ENCODE measurements around the gene FAM24A. TPM values are rescaled to one million over a fixed set of nuclear protein-coding genes. Genes with fewer than 3 reads are reported as not detected.

FAM24A gene
- total RNA-seq, 4 donors from 2014 or later: not detected

- H3K4me3 ChIP-seq (ENCODE audit: low read depth, poor library complexity, severe bottlenecking): no peak overlapping the region
- intact Hi-C loops (cut with DNase I; ENCODE audit: low total_unique reads): no loop called here
- TF ChIP-seq POLR2A (IDR thresholded peaks at IDR 0.05): no peak
- TF ChIP-seq, protein P1, sequence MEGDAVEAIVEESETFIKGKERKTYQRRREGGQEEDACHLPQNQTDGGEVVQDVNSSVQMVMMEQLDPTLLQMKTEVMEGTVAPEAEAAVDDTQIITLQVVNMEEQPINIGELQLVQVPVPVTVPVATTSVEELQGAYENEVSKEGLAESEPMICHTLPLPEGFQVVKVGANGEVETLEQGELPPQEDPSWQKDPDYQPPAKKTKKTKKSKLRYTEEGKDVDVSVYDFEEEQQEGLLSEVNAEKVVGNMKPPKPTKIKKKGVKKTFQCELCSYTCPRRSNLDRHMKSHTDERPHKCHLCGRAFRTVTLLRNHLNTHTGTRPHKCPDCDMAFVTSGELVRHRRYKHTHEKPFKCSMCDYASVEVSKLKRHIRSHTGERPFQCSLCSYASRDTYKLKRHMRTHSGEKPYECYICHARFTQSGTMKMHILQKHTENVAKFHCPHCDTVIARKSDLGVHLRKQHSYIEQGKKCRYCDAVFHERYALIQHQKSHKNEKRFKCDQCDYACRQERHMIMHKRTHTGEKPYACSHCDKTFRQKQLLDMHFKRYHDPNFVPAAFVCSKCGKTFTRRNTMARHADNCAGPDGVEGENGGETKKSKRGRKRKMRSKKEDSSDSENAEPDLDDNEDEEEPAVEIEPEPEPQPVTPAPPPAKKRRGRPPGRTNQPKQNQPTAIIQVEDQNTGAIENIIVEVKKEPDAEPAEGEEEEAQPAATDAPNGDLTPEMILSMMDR (IDR thresholded peaks at IDR 0.05): no peak
- no peak for DNase-seq (ENCODE audit: low spot score in 2 of 2)
- 51 to 52% methylated on average over 6 of the region's 6 CpGs for WGBS, 2 donors
Measured at GRCh38 chr10:122875843-122876466, 34.5 kb upstream of the FAM24A start.

DNA sequence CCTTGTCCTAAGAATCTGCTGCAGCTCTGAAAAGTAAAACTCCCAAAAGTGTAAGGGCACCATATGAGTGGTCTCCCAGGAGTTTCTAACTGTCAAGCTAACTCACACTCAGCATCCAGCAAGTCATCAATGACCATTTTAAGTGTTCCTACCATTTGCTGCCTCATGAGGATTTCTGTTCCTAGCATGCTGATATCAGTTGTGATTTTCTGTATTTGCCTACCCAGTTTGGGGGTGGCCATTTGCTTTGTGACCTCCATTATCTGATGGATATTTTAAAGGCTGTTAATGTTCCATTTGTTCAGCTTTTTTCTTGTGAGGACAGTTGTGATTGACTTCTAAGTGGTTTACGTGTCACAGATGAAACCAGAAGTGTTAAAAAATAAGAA lies 33.9 kb upstream of the FAM24A start:
- intact Hi-C loops (cut with DNase I; ENCODE audit: low total_unique reads): no loop called here

DNA sequence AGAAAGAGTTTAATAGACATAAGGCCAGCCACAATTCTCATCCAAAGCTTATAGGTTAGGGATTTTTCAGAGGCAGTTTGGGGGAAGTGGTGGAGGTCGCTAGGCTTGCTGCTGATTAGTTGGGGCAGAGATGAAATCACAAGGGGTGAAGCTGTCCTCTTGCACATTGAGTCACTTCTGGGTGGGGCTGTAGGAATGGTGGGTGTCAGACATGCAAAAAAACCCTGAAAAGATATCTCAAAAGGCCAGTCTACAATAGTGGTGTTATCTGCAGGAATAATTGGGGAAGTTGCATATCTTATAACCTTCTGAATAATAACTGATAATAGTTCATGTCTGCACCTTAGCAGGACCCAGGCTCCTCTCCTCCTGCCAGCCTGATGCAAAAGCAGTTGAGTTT lies 33.1 kb upstream of the FAM24A start:
- TF ChIP-seq, protein P1 (IDR thresholded peaks at IDR 0.05): no peak
- no peak for TF ChIP-seq POLR2A (IDR thresholded peaks at IDR 0.05)
- 70 to 77% methylated on average over 1 of the region's 1 CpG for WGBS, 2 donors
- no peak for DNase-seq (ENCODE audit: low spot score in 2 of 2)
- intact Hi-C loops (cut with DNase I; ENCODE audit: low total_unique reads): no loop called here
- H3K4me3 ChIP-seq (ENCODE audit: low read depth, poor library complexity, severe bottlenecking): no peak overlapping the region

More for the DNA sequence above, 33.9 kb upstream of the FAM24A start:
- DNase-seq (ENCODE audit: low spot score in 2 of 2): no peak
- 93 to 96% methylated on average over 1 of the region's 1 CpG for WGBS, 2 donors
- TF ChIP-seq POLR2A (IDR thresholded peaks at IDR 0.05): no peak
- TF ChIP-seq, protein P1 (IDR thresholded peaks at IDR 0.05): no peak
- H3K4me3 ChIP-seq (ENCODE audit: low read depth, poor library complexity, severe bottlenecking): no peak overlapping the region

GRCh38 chr10:122878799-122879338 lies 31.5 kb upstream of the FAM24A start:
- intact Hi-C loops (cut with DNase I; ENCODE audit: low total_unique reads): no loop called here
- peak overlapping the region; percentile 55 for H3K4me3 ChIP-seq (ENCODE audit: low read depth, poor library complexity, severe bottlenecking)
- TF ChIP-seq, protein P1 (IDR thresholded peaks at IDR 0.05): no peak
- no peak for TF ChIP-seq POLR2A (IDR thresholded peaks at IDR 0.05)
- 34 to 43% methylated on average over 14 of the region's 14 CpGs for WGBS, 2 donors
- DNase-seq (ENCODE audit: low spot score in 2 of 2): no peak

GRCh38 chr10:122879339-122880273 lies 30.8 kb upstream of the FAM24A start, which contains the start of gene FAM24B:
TSS of gene FAM24B (minus strand) at chr10:122879581. CDS start at chr10:122850515, 29,066 bp downstream.
- DNase-seq (ENCODE audit: low spot score in 2 of 2): peak; percentile 91 to 97
- intact Hi-C loops (cut with DNase I; ENCODE audit: low total_unique reads): no loop called here
- TF ChIP-seq POLR2A (IDR thresholded peaks at IDR 0.05): no peak
- TF ChIP-seq, protein P1 (IDR thresholded peaks at IDR 0.05): no peak
- 7 to 12% methylated on average over 33 to 78 of the region's 95 CpGs for WGBS, 2 donors
- peak within 1 kb of the TSS; percentile 55 for H3K4me3 ChIP-seq (ENCODE audit: low read depth, poor library complexity, severe bottlenecking)

All from lower leg skin (tissue), 4 donors.